Fibroblast of lung (primary cell): ENCODE measurements around the gene B4GALT4. TPM values are rescaled to one million over a fixed set of nuclear protein-coding genes. Genes with fewer than 3 reads are reported as not detected.

ENCODE experiments used
- DNase-seq, 2 donors: peaks; one replicate each; pipeline versions ENCODE4 v3.0.0 to v3.0.0-alpha.2; 2010; ENCODE audit warnings: low read depth in 2 of 2
- H2AFZ ChIP-seq: 2 replicates; pipeline ENCODE4 v1.5.1; 2012; ENCODE audit warnings: low read length, control low read depth, inconsistent platforms
- H3K27ac ChIP-seq: 2 replicates; pipeline ENCODE4 v1.5.1; 2011; ENCODE audit warnings: low read length, control low read depth; ENCODE audit not compliant: insufficient read depth
- H3K27me3 ChIP-seq: 2 replicates; pipeline ENCODE4 v1.5.1; 2011; ENCODE audit warnings: mild to moderate bottlenecking, low read length; ENCODE audit not compliant: control insufficient read depth, insufficient read depth
- H3K36me3 ChIP-seq: 2 replicates; pipeline ENCODE4 v1.5.1; 2011; ENCODE audit warnings: low read length; ENCODE audit not compliant: control insufficient read depth, insufficient read depth
- H3K4me1 ChIP-seq: 2 replicates; pipeline ENCODE4 v1.5.1; 2011; ENCODE audit warnings: low read length; ENCODE audit not compliant: control insufficient read depth, insufficient read depth; ENCODE audit errors: extremely low read depth
- H3K4me2 ChIP-seq: 2 replicates; pipeline ENCODE4 v1.5.1; 2011; ENCODE audit warnings: low read length, control low read depth; ENCODE audit not compliant: insufficient read depth; ENCODE audit errors: extremely low read depth
- H3K4me3 ChIP-seq, 4 experiments: fragments of 200-600 bp in 1 of 4; sonication (generic) in 1 of 4; replicated peaks in 1 of 4; 2 replicates each; pipeline ENCODE4 v1.5.1; 2011 to 2016; ENCODE audit warnings: low read length in 4 of 4, low read depth in 3 of 4, mild to moderate bottlenecking in 3 of 4, control low read depth in 2 of 4, inconsistent platforms in 1 of 4, mixed read lengths in 1 of 4; ENCODE audit not compliant: insufficient read depth in 1 of 4; ENCODE audit errors: control extremely low read depth in 1 of 4
- H3K79me2 ChIP-seq: 2 replicates; pipeline ENCODE4 v1.5.1; 2012; ENCODE audit warnings: mild to moderate bottlenecking, low read length, inconsistent platforms; ENCODE audit not compliant: control insufficient read depth, insufficient read depth
- H3K9ac ChIP-seq: 2 replicates; pipeline ENCODE4 v1.5.1; 2011; ENCODE audit warnings: mild to moderate bottlenecking, low read length, control low read depth; ENCODE audit not compliant: insufficient read depth
- H3K9me3 ChIP-seq: 2 replicates; pipeline ENCODE4 v1.5.1; 2012; ENCODE audit warnings: low read depth, low read length; ENCODE audit not compliant: control insufficient read depth, insufficient read depth
- H4K20me1 ChIP-seq: 2 replicates; pipeline ENCODE4 v1.5.1; 2011; ENCODE audit warnings: low read length; ENCODE audit not compliant: control insufficient read depth, insufficient read depth; ENCODE audit errors: extremely low read depth
- CTCF ChIP-seq, 2 donors: IDR thresholded peaks in 1 of 2; conservative IDR thresholded peaks in 1 of 2; 1 replicate in 1 of 2; 2 replicates in 1 of 2; pipeline ENCODE4 v1.5.1; 2011 to 2012; ENCODE audit warnings: low read length in 2 of 2, control low read depth in 1 of 2, inconsistent platforms in 1 of 2, low read depth in 1 of 2, mild to moderate bottlenecking in 1 of 2
- EZH2 ChIP-seq: IDR thresholded peaks from 2 replicates; pipeline ENCODE4 v1.5.1; 2012; ENCODE audit warnings: low read length, control low read depth, mild to moderate bottlenecking; ENCODE audit errors: missing control alignments
- polyA minus RNA-seq: library from RNA; depleted of rRNA, polyadenylated mRNA; stranded (reverse); fragments of >200 nt; gene quantifications from 2 replicates; pipeline ENCODE4 v1.2.3, GENCODE V29; 2011; ENCODE audit warnings: low replicate concordance
- polyA plus RNA-seq, 2 donors: library from polyadenylated mRNA; depleted of rRNA in 1 of 2; stranded (reverse) in 1 of 2; unstranded in 1 of 2; fragments of >200 nt; gene quantifications; 2 replicates each; pipeline ENCODE4 v1.2.1, GENCODE V29; 2011 to 2012; ENCODE audit warnings: missing spikeins in 1 of 2
- total RNA-seq: library from RNA; depleted of rRNA; stranded (reverse); fragments of >200 nt; gene quantifications from 2 replicates; pipeline ENCODE4 v1.2.1, GENCODE V29; 2014

Gene B4GALT4
- total RNA-seq (16.4 and 19.5 TPM in 2 replicates), polyA plus RNA-seq (25.8 and 32.4 TPM in 2 replicates), polyA minus RNA-seq (2.5 and 4.1 TPM in 2 replicates)
- polyA plus RNA-seq (2012): 23.4 and 28.1 TPM in 2 replicates

- H3K9ac ChIP-seq: peak within 1 kb of the TSS; percentile 87
These were observed at the start of gene B4GALT4 for GRCh38 chr3:119240591-119241434. Gene B4GALT4, minus strand, starts transcription at chr3:119240878. Its CDS starts 10,779 bp downstream, at chr3:119230099.

DNA sequence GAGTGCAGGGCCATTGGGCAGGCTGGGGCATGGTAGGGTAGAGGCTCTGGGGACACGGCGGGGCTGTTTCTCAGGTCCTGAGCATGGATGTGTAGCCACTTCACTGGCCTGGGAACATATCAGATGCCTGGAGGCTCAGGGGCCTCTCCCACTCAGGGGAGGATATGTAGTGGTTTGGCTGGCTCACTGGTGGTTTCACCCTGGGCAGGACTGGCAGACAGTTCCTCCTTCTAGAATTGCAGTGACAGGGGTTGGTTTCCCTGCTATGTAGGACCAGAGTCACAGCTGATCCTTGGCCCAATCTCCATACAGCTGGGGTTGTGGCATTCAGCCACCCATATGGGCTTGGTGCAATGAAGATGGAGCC, 48.7 kb upstream of the B4GALT4 start:
- Histone ChIP-seq H3K9me3 (no peaks in the 10 kb centered on the region), H3K4me3 (no peak overlapping the region), H2AFZ (no peak overlapping the region), H3K4me2 (no peak overlapping the region), H3K27ac (no peak overlapping the region), H3K4me1 (no peaks in the 10 kb centered on the region), H3K36me3 (no peaks in the 10 kb centered on the region), H4K20me1 (no peaks in the 10 kb centered on the region), H3K9ac (no peak overlapping the region), H3K79me2 (no peaks in the 10 kb centered on the region), H3K27me3 (no peaks in the 10 kb centered on the region)
- no peak for DNase-seq
- no peak for TF ChIP-seq EZH2
- no peak for TF ChIP-seq CTCF (conservative IDR thresholded peaks at IDR 0.05 in 1 of 2, IDR thresholded peaks at IDR 0.05 in 1 of 2; ENCODE audit: low read depth in 1 of 2, low read length in 2 of 2)

More at GRCh38 chr3:119240591-119241434, at the start of gene B4GALT4:
- Histone ChIP-seq H3K9me3 (no peaks in the 10 kb centered on the region), H3K4me3 (peak within 1 kb of the TSS; percentile 67 to 88 (median 82)), H3K79me2 (peaks cover 7% of the 10 kb centered on the region), H2AFZ (peak within 1 kb of the TSS; percentile 77), H3K4me1 (peaks cover 2% of the 10 kb centered on the region), H3K27me3 (no peaks in the 10 kb centered on the region), H3K36me3 (peaks cover 3% of the 10 kb centered on the region), H3K27ac (peak within 1 kb of the TSS; percentile 80), H4K20me1 (no peaks in the 10 kb centered on the region), H3K4me2 (peak within 1 kb of the TSS; percentile 74)
- DNase-seq: peak; percentile 81 to 86
- TF ChIP-seq CTCF (conservative IDR thresholded peaks at IDR 0.05 in 1 of 2, IDR thresholded peaks at IDR 0.05 in 1 of 2; ENCODE audit: low read depth in 1 of 2, low read length in 2 of 2) (no peak), EZH2 (no peak)

- H3K9ac ChIP-seq: no peak overlapping the region
These were observed 48.2 kb upstream of the B4GALT4 start for GRCh38 chr3:119288669-119289403.

More at GRCh38 chr3:119288669-119289403, 48.2 kb upstream of the B4GALT4 start:
- no peak overlapping the region for H3K4me3 ChIP-seq
- no peak for DNase-seq
- H3K36me3 ChIP-seq: no peaks in the 10 kb centered on the region
- H2AFZ ChIP-seq: no peak overlapping the region
- H4K20me1 ChIP-seq: no peaks in the 10 kb centered on the region
- H3K4me1 ChIP-seq: no peaks in the 10 kb centered on the region
- H3K4me2 ChIP-seq: no peak overlapping the region
- no peaks in the 10 kb centered on the region for H3K9me3 ChIP-seq
- H3K27me3 ChIP-seq: no peaks in the 10 kb centered on the region
- H3K79me2 ChIP-seq: no peaks in the 10 kb centered on the region
- TF ChIP-seq EZH2 (no peak), CTCF (conservative IDR thresholded peaks at IDR 0.05 in 1 of 2, IDR thresholded peaks at IDR 0.05 in 1 of 2; ENCODE audit: low read depth in 1 of 2, low read length in 2 of 2) (no peak)
- H3K27ac ChIP-seq: no peak overlapping the region
